SK-N-SH treated with all-trans-retinoic acid at 6 μM for 48 hours (cell line): ENCODE results near the gene MKKS.

Experiments
- ATAC-seq: fragments of 200-7000 bp; cut with Tn5 transposase; 3 replicates; pipeline ENCODE4 v1.9.1; 2020; ENCODE audit warnings: mild to moderate bottlenecking, moderate library complexity
- ARNTL ChIP-seq: fragments of 450-650 bp; formaldehyde crosslinking; IDR thresholded peaks from 2 replicates; pipeline ENCODE4 v1.5.0; 2020; ENCODE audit warnings: low read depth, mild to moderate bottlenecking, moderate library complexity, borderline replicate concordance
- BACH2 ChIP-seq: fragments of 250-450 bp; sonication (Bioruptor Pico); IDR thresholded peaks from 2 replicates; pipeline ENCODE4 v1.9.0; 2021; ENCODE audit warnings: mild to moderate bottlenecking, borderline replicate concordance
- CREB5 ChIP-seq: fragments of 250-450 bp; sonication (Bioruptor Pico); IDR thresholded peaks from 2 replicates; pipeline ENCODE4 v1.5.1; 2020; ENCODE audit warnings: low read depth, mild to moderate bottlenecking, moderate library complexity
- CSDC2 ChIP-seq: fragments of 250-450 bp; sonication (Bioruptor Pico); IDR thresholded peaks from 2 replicates; pipeline ENCODE4 v1.5.0; 2020; ENCODE audit warnings: mild to moderate bottlenecking, moderate library complexity
- ESRRG ChIP-seq: fragments of 250-450 bp; sonication (Bioruptor Pico); IDR thresholded peaks from 2 replicates; pipeline ENCODE4 v1.6.1; 2021; ENCODE audit warnings: mild to moderate bottlenecking
- GLIS3 ChIP-seq: fragments of 250-450 bp; sonication (Bioruptor Pico); IDR thresholded peaks from 2 replicates; pipeline ENCODE4 v1.5.0; 2020; ENCODE audit warnings: mild to moderate bottlenecking, moderate library complexity
- ISL1 ChIP-seq: fragments of 250-450 bp; sonication (Bioruptor Pico); IDR thresholded peaks from 2 replicates; pipeline ENCODE4 v2.1.2; 2022; ENCODE audit warnings: mild to moderate bottlenecking, moderate library complexity
- OSR1 ChIP-seq: fragments of 250-450 bp; sonication (Bioruptor Pico); IDR thresholded peaks from 2 replicates; pipeline ENCODE4 v1.8.0; 2022; ENCODE audit warnings: moderate library complexity, mild to moderate bottlenecking, inconsistent platforms
- PATZ1 ChIP-seq: fragments of 250-450 bp; sonication (Bioruptor Pico); IDR thresholded peaks from 2 replicates; pipeline ENCODE4 v1.8.0; 2020; ENCODE audit warnings: mild to moderate bottlenecking, moderate library complexity, borderline replicate concordance
- RARB ChIP-seq: fragments of 250-450 bp; sonication (Bioruptor Pico); IDR thresholded peaks from 2 replicates; pipeline ENCODE4 v1.8.0; 2021; ENCODE audit warnings: mild to moderate bottlenecking, moderate library complexity
- SNAI2 ChIP-seq: fragments of 250-450 bp; sonication (Bioruptor Pico); IDR thresholded peaks from 2 replicates; pipeline ENCODE4 v1.5.0; 2020; ENCODE audit warnings: mild to moderate bottlenecking, moderate library complexity
- TCF4 ChIP-seq: fragments of 250-450 bp; sonication (Bioruptor Pico); IDR thresholded peaks from 2 replicates; pipeline ENCODE4 v1.8.0; 2021; ENCODE audit warnings: mild to moderate bottlenecking, moderate library complexity, borderline replicate concordance
- TOX ChIP-seq: fragments of 250-450 bp; sonication (Bioruptor Pico); IDR thresholded peaks from 2 replicates; pipeline ENCODE4 v1.8.0; 2021; ENCODE audit warnings: mild to moderate bottlenecking, moderate library complexity, borderline replicate concordance
- ZC3H10 ChIP-seq: fragments of 250-450 bp; sonication (Bioruptor Pico); IDR thresholded peaks from 2 replicates; pipeline ENCODE4 v1.5.1; 2021; ENCODE audit warnings: mild to moderate bottlenecking, moderate library complexity
- ZFP3 ChIP-seq: fragments of 250-450 bp; sonication (Bioruptor Pico); IDR thresholded peaks from 2 replicates; pipeline ENCODE4 v1.5.0; 2020; ENCODE audit warnings: mild to moderate bottlenecking, moderate library complexity
- ZFP30 ChIP-seq: fragments of 450-650 bp; formaldehyde crosslinking; IDR thresholded peaks from 2 replicates; pipeline ENCODE4 v1.5.0; 2022; ENCODE audit warnings: mild to moderate bottlenecking, moderate library complexity
- ZNF565 ChIP-seq: fragments of 450-650 bp; formaldehyde crosslinking; conservative IDR thresholded peaks from 2 replicates; pipeline ENCODE4 v1.5.0; 2020; ENCODE audit warnings: low read depth, mild to moderate bottlenecking, moderate library complexity
- ZNF70 ChIP-seq: fragments of 450-650 bp; formaldehyde crosslinking; IDR thresholded peaks from 2 replicates; pipeline ENCODE4 v1.5.0; 2020; ENCODE audit warnings: mild to moderate bottlenecking, moderate library complexity
- ZNF8 ChIP-seq: fragments of 450-650 bp; formaldehyde crosslinking; IDR thresholded peaks from 2 replicates; pipeline ENCODE4 v1.5.0; 2020; ENCODE audit warnings: mild to moderate bottlenecking, moderate library complexity
- TF ChIP-seq, protein P1 (sequence below): fragments of 250-450 bp; sonication (Bioruptor Pico); IDR thresholded peaks from 2 replicates; pipeline ENCODE4 v1.8.0; 2021; ENCODE audit warnings: low read depth, mild to moderate bottlenecking, moderate library complexity, borderline replicate concordance
- TF ChIP-seq, protein P2 (sequence below): fragments of 250-450 bp; sonication (Bioruptor Pico); IDR thresholded peaks from 2 replicates; pipeline ENCODE4 v1.5.0; 2020; ENCODE audit warnings: mild to moderate bottlenecking, moderate library complexity

The MKKS gene

DNA sequence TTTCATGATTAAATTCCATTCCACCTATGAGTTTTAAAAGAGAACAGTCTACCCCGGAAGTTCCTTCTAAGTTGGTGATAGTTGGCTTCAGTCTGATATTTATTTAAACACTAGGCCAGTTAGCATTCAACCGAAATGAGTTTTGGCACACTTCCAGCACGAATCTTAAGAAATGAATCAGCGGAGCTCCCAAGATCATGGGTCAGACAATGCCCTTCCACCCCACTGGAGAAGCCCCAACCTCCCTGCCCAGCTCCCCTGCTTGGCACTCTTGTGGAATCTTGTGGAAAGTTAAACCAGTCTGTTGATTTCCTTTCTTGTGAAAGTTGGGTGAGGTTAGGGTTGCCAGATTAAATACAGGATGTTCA is 64.3 kb downstream of the MKKS start (continued):
- TF ChIP-seq, protein P1, sequence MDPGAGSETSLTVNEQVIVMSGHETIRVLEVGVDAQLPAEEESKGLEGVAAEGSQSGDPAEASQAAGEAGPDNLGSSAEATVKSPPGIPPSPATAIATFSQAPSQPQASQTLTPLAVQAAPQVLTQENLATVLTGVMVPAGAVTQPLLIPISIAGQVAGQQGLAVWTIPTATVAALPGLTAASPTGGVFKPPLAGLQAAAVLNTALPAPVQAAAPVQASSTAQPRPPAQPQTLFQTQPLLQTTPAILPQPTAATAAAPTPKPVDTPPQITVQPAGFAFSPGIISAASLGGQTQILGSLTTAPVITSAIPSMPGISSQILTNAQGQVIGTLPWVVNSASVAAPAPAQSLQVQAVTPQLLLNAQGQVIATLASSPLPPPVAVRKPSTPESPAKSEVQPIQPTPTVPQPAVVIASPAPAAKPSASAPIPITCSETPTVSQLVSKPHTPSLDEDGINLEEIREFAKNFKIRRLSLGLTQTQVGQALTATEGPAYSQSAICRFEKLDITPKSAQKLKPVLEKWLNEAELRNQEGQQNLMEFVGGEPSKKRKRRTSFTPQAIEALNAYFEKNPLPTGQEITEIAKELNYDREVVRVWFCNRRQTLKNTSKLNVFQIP (CRISPR knock-in tag) = no peak
- TF ChIP-seq GLIS3 (CRISPR knock-in tag) = no peak
- no peak for TF ChIP-seq ZNF8 (CRISPR knock-in tag)

- TF ChIP-seq ZNF565 (CRISPR knock-in tag) (no peak), GLIS3 (CRISPR knock-in tag) (no peak), ZNF8 (CRISPR knock-in tag) (no peak), ZFP3 (CRISPR knock-in tag) (no peak), ISL1 (CRISPR knock-in tag) (no peak), SNAI2 (CRISPR knock-in tag) (no peak), ZFP30 (no peak), RARB (CRISPR knock-in tag) (no peak), BACH2 (no peak), ZNF70 (CRISPR knock-in tag) (no peak), OSR1 (CRISPR knock-in tag) (no peak), ESRRG (CRISPR knock-in tag) (no peak), ARNTL (CRISPR knock-in tag) (no peak), TOX (CRISPR knock-in tag) (no peak), PATZ1 (CRISPR knock-in tag) (no peak), CREB5 (CRISPR knock-in tag) (no peak)
- TF ChIP-seq, protein P2, sequence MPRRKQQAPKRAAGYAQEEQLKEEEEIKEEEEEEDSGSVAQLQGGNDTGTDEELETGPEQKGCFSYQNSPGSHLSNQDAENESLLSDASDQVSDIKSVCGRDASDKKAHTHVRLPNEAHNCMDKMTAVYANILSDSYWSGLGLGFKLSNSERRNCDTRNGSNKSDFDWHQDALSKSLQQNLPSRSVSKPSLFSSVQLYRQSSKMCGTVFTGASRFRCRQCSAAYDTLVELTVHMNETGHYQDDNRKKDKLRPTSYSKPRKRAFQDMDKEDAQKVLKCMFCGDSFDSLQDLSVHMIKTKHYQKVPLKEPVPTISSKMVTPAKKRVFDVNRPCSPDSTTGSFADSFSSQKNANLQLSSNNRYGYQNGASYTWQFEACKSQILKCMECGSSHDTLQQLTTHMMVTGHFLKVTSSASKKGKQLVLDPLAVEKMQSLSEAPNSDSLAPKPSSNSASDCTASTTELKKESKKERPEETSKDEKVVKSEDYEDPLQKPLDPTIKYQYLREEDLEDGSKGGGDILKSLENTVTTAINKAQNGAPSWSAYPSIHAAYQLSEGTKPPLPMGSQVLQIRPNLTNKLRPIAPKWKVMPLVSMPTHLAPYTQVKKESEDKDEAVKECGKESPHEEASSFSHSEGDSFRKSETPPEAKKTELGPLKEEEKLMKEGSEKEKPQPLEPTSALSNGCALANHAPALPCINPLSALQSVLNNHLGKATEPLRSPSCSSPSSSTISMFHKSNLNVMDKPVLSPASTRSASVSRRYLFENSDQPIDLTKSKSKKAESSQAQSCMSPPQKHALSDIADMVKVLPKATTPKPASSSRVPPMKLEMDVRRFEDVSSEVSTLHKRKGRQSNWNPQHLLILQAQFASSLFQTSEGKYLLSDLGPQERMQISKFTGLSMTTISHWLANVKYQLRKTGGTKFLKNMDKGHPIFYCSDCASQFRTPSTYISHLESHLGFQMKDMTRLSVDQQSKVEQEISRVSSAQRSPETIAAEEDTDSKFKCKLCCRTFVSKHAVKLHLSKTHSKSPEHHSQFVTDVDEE = no peak
- TF ChIP-seq, protein P1 (CRISPR knock-in tag) = no peak
- ATAC-seq = no peak
Observed at GRCh38 chr20:10368702-10369041, 65.3 kb downstream of the MKKS start.

DNA sequence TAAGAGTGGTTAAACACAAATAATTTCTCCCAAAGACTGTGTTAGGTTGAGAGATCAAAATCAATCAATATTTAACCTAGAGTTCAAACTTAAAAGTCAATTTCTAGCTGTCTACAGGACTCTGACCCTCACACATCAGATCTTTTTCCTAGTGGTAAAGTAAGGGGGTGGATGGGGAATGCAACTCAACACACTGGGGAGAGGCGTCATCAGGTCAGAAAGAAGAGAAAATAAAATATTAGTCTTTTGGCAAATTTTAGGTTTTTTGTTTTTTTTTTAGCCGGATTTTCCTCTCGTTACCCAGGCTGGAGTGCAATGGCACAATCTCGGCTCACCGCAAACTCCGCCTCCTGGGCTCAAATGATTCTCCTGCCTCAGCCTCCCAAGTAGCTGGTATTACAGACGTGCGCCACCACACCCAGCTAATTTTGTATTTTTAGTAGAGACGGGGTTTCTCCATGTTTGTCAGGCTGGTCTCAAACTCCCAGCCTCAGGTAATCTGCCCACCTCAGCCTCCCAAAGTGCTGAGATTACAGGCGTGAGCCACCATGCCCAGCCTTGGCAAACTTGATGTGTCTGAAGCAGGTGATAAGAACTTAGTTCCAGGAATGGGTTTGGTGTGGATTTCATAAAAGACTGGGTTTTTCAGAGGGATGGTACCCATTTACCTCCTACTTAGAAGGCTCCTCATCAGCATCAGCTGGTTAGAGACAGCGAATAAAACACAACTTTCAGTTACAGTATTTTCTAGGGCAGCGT is 65.9 kb downstream of the MKKS start:
- ATAC-seq = no peak
- TF ChIP-seq ZNF70 (CRISPR knock-in tag) (no peak), PATZ1 (CRISPR knock-in tag) (no peak), ESRRG (CRISPR knock-in tag) (no peak), ZNF565 (CRISPR knock-in tag) (no peak), ZFP3 (CRISPR knock-in tag) (no peak), TOX (CRISPR knock-in tag) (no peak), ARNTL (CRISPR knock-in tag) (no peak), CSDC2 (CRISPR knock-in tag) (no peak), ZC3H10 (CRISPR knock-in tag) (no peak), RARB (CRISPR knock-in tag) (no peak), OSR1 (CRISPR knock-in tag) (no peak), TCF4 (CRISPR knock-in tag) (no peak)
- TF ChIP-seq, protein P2 = no peak
